PC-3 (cell line): ENCODE measurements around the gene EAPP. TPM values are rescaled to one million over a fixed set of nuclear protein-coding genes. Genes with fewer than 3 reads are reported as not detected.

Experiments used
- ATAC-seq: fragments of 200-7000 bp; cut with Tn5 transposase; 2 replicates; pipeline ENCODE4 v1.9.1; 2020; ENCODE audit warnings: mild to moderate bottlenecking, moderate library complexity
- BruUV-seq: library from RNA; stranded (reverse); fragments of 400-500 nt; replicated peaks from 2 replicates; lab custom pipeline; 2021; lab: Mats Ljungman, UMichigan
- CTCF ChIA-PET: fragments of 300-600 bp; sonication (Branson Sonifier 250); formaldehyde crosslinking; loops from one replicate; lab custom pipeline; 2022; ENCODE audit warnings: antibody characterized with exemption; lab: Charles Lee
- POLR2A ChIA-PET: fragments of 300-600 bp; sonication (Branson Sonifier 250); formaldehyde crosslinking; loops from one replicate; lab custom pipeline; 2022; ENCODE audit warnings: antibody characterized with exemption; ENCODE audit not compliant: unreplicated experiment; lab: Charles Lee
- DNase-seq: peaks from one replicate; pipeline ENCODE4 v3.0.0-alpha.2; 2015
- H2AFZ ChIP-seq: fragments of 300-600 bp; sonication (generic); 2 replicates; pipeline ENCODE4 v1.6.0; 2016; ENCODE audit warnings: antibody characterized with exemption, low read length
- H3F3A ChIP-seq: fragments of 300-600 bp; sonication (generic); one replicate; pipeline ENCODE4 v1.6.0; 2017; ENCODE audit warnings: antibody characterized with exemption, low read length, control low read depth, mild to moderate bottlenecking; ENCODE audit not compliant: unreplicated experiment
- H3K27ac ChIP-seq: fragments of 300-600 bp; sonication (generic); 2 replicates; pipeline ENCODE4 v1.5.1; 2016; ENCODE audit warnings: mild to moderate bottlenecking, low read length
- H3K27me3 ChIP-seq: fragments of 300-600 bp; sonication (generic); 2 replicates; pipeline ENCODE4 v1.6.1; 2016; ENCODE audit warnings: low read length, mixed read lengths
- H3K36me3 ChIP-seq: fragments of 300-600 bp; sonication (generic); 2 replicates; pipeline ENCODE4 v1.6.1; 2016; ENCODE audit warnings: low read depth, mixed run types, low read length, mixed read lengths
- H3K4me1 ChIP-seq: fragments of 300-600 bp; sonication (generic); 2 replicates; pipeline ENCODE4 v1.5.1; 2016; ENCODE audit warnings: low read length; ENCODE audit not compliant: insufficient read depth
- H3K4me2 ChIP-seq: fragments of 300-600 bp; sonication (generic); 2 replicates; pipeline ENCODE4 v1.6.0; 2016; ENCODE audit warnings: low read length
- H3K4me3 ChIP-seq: fragments of 300-600 bp; sonication (generic); 2 replicates; pipeline ENCODE4 v1.5.1; 2016; ENCODE audit warnings: mild to moderate bottlenecking, low read length, mixed read lengths
- H3K79me2 ChIP-seq: fragments of 300-600 bp; sonication (generic); 2 replicates; pipeline ENCODE4 v1.6.1; 2017; ENCODE audit warnings: low read length, mixed read lengths
- H3K9ac ChIP-seq: fragments of 300-600 bp; sonication (generic); 2 replicates; pipeline ENCODE4 v1.6.0; 2016; ENCODE audit warnings: mild to moderate bottlenecking, low read length
- H3K9me2 ChIP-seq: fragments of 300-600 bp; sonication (generic); replicated peaks from 2 replicates; pipeline ENCODE4 v1.6.1; 2016; ENCODE audit warnings: mixed run types, low read length, mixed read lengths
- H3K9me3 ChIP-seq: fragments of 300-600 bp; sonication (generic); 2 replicates; pipeline ENCODE4 v1.6.1; 2016; ENCODE audit warnings: low read length, mixed read lengths
- H4K20me1 ChIP-seq: fragments of 300-600 bp; sonication (generic); 2 replicates; pipeline ENCODE4 v1.6.1; 2016; ENCODE audit warnings: low read length, mixed read lengths
- CTCF ChIP-seq: fragments of 300-600 bp; sonication (generic); conservative IDR thresholded peaks from 2 replicates; pipeline ENCODE4 v1.5.1; 2017; ENCODE audit warnings: antibody characterized with exemption, low read depth, mild to moderate bottlenecking, low read length
- EZH2 ChIP-seq: fragments of 300-600 bp; sonication (generic); IDR thresholded peaks from one replicate; pipeline ENCODE4 v1.6.1; 2017; ENCODE audit warnings: antibody characterized with exemption, mild to moderate bottlenecking, low read length; ENCODE audit not compliant: unreplicated experiment
- EZH2phosphoT487 ChIP-seq: fragments of 300-600 bp; sonication (generic); IDR thresholded peaks from 2 replicates; pipeline ENCODE4 v1.6.1; 2018; ENCODE audit warnings: mild to moderate bottlenecking, antibody characterized with exemption, low read length, borderline replicate concordance
- intact Hi-C: fragments of 100-400 bp; cut with micrococcal nuclease; formaldehyde crosslinking; loops from 2 replicates; pipeline ENCODE4 v1.9.0; 2023
- total RNA-seq: library from RNA; depleted of rRNA; stranded (reverse); fragments of >200 nt; gene quantifications from 2 replicates; pipeline ENCODE4 v1.2.3, GENCODE V29; 2014; rRNA removed

EAPP gene
- total RNA-seq, 1 experiment from 2014 or later, result 49.5 TPM

- TF ChIP-seq EZH2phosphoT487 (no peak), CTCF (no peak), EZH2 (no peak)
- BruUV-seq, result no TSS peak
- no peaks in the 10 kb centered on the region for H3K36me3 ChIP-seq
- H3K27me3 ChIP-seq, result no peaks in the 10 kb centered on the region
- no peak overlapping the region for H2AFZ ChIP-seq
- DNase-seq, result no peak
- H4K20me1 ChIP-seq, result no peaks in the 10 kb centered on the region
- no peak overlapping the region for H3K4me2 ChIP-seq
- no peaks in the 10 kb centered on the region for H3F3A ChIP-seq
- no peak overlapping the region for H3K27ac ChIP-seq
- H3K9me2 ChIP-seq, result no peaks in the 10 kb centered on the region
- ATAC-seq, result no peak
- H3K9me3 ChIP-seq, result no peaks in the 10 kb centered on the region
- ChIA-PET CTCF (no interaction called here), POLR2A (interaction anchor here (0.5 kb wide), 1 partner anchor 29 kb away, joined by 6 read pairs; no protein-coding TSS in a partner anchor)
- H3K9ac ChIP-seq, result no peak overlapping the region
- intact Hi-C loops, result no loop called here
- H3K79me2 ChIP-seq, result peaks cover 1% of the 10 kb centered on the region
- peaks cover 6% of the 10 kb centered on the region for H3K4me1 ChIP-seq
- no peak overlapping the region for H3K4me3 ChIP-seq
These were observed 72.8 kb downstream of the EAPP start for GRCh38 chr14:34466691-34467090.

Other genes starting within 250 kb of the EAPP start
- gene SPTSSA, start 77.5 kb downstream of the EAPP start, total RNA-seq, result 8.7 and 14.0 TPM in 2 replicates
- gene SNX6, start 90.4 kb upstream of the EAPP start, total RNA-seq, result 46.8 and 53.9 TPM in 2 replicates
- gene CFL2, start 174.9 kb upstream of the EAPP start, total RNA-seq, result 88.4 and 98.0 TPM in 2 replicates